Chondrocyte (in vitro differentiated cells): Measurements from ENCODE around the gene GPHA2. TPM values are rescaled to one million over a fixed set of nuclear protein-coding genes. Genes with fewer than 3 reads are reported as not detected.
A peak's percentile ranks its signal among the peaks of the same experiment; 100 is the strongest.

Experiments used
- DNase-seq: peaks from one replicate; pipeline ENCODE4 v3.0.0; 2021; ENCODE audit warnings: mixed read lengths, low spot score
- H3K27ac Mint-ChIP-seq: one replicate; pipeline ENCODE4 v1.8.0; 2021; ENCODE audit warnings: mild to moderate bottlenecking, moderate library complexity, mixed read lengths; ENCODE audit not compliant: unreplicated experiment
- H3K27me3 Mint-ChIP-seq: 2 replicates; pipeline ENCODE4 v1.8.0; 2021; ENCODE audit warnings: low read depth, mixed read lengths
- H3K36me3 Mint-ChIP-seq: 2 replicates; pipeline ENCODE4 v1.8.0; 2021; ENCODE audit warnings: low read depth, mixed read lengths
- H3K4me1 Mint-ChIP-seq: 2 replicates; pipeline ENCODE4 v1.8.0; 2021; ENCODE audit warnings: low read depth, mild to moderate bottlenecking, mixed read lengths
- H3K4me3 Mint-ChIP-seq: one replicate; pipeline ENCODE4 v1.8.0; 2021; ENCODE audit warnings: mild to moderate bottlenecking, moderate library complexity, mixed read lengths; ENCODE audit not compliant: unreplicated experiment
- H3K9me3 Mint-ChIP-seq: 2 replicates; pipeline ENCODE4 v1.8.0; 2021; ENCODE audit warnings: low read depth, mixed read lengths
- CTCF ChIP-seq: fragments of 200-600 bp; sonication (generic); IDR thresholded peaks from 2 replicates; pipeline ENCODE4 v1.5.0; 2021; ENCODE audit warnings: antibody characterized with exemption, mild to moderate bottlenecking, moderate library complexity
- total RNA-seq: library from RNA; stranded (reverse); gene quantifications from 3 replicates; pipeline ENCODE4 v1.2.1, GENCODE V29; 2021

The GPHA2 gene
- total RNA-seq, 1 donor from 2014 or later, result not detected

- H3K27me3 Mint-ChIP-seq, result no peaks in the 10 kb centered on the region
- peak; percentile 77 for DNase-seq
- H3K36me3 Mint-ChIP-seq, result peaks cover 1% of the 10 kb centered on the region
- no peak overlapping the region for H3K27ac Mint-ChIP-seq
- TF ChIP-seq CTCF, result no peak
- H3K9me3 Mint-ChIP-seq, result no peaks in the 10 kb centered on the region
- peaks cover 4% of the 10 kb centered on the region for H3K4me1 Mint-ChIP-seq
- H3K4me3 Mint-ChIP-seq, result no peak overlapping the region
Measured at GRCh38 chr11:64890522-64890939, 45.2 kb downstream of the GPHA2 start.

GRCh38 chr11:64888729-64889511 is 46.8 kb downstream of the GPHA2 start:
- no peak overlapping the region for H3K4me3 Mint-ChIP-seq
- TF ChIP-seq CTCF, result no peak
- H3K4me1 Mint-ChIP-seq, result peaks cover 4% of the 10 kb centered on the region
- no peak overlapping the region for H3K27ac Mint-ChIP-seq
- no peaks in the 10 kb centered on the region for H3K9me3 Mint-ChIP-seq
- peak; percentile 83 for DNase-seq
- no peaks in the 10 kb centered on the region for H3K36me3 Mint-ChIP-seq
- no peaks in the 10 kb centered on the region for H3K27me3 Mint-ChIP-seq

DNA sequence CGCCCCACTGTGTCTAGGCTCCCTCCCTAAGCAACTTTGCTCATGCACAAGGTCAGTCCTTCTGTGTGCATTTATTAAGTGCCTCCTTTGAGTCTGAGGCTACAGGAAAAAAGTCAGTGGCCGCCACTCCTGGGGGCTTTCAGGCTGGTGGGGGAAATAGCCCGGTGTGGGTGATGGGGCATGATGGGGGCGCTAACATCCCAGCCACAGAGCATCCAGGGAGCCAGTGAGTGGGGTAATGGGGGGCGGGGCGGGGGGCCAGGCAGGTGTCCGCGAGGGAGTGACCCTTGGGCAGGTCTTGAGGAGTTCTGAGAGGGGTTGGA is 47.3 kb downstream of the GPHA2 start:
- Mint-ChIP-seq H3K4me1 (peaks cover 4% of the 10 kb centered on the region), H3K36me3 (no peaks in the 10 kb centered on the region), H3K27ac (no peak overlapping the region), H3K4me3 (peak overlapping the region; percentile 56), H3K27me3 (no peaks in the 10 kb centered on the region), H3K9me3 (no peaks in the 10 kb centered on the region)
- TF ChIP-seq CTCF, result no peak
- no peak for DNase-seq

DNA sequence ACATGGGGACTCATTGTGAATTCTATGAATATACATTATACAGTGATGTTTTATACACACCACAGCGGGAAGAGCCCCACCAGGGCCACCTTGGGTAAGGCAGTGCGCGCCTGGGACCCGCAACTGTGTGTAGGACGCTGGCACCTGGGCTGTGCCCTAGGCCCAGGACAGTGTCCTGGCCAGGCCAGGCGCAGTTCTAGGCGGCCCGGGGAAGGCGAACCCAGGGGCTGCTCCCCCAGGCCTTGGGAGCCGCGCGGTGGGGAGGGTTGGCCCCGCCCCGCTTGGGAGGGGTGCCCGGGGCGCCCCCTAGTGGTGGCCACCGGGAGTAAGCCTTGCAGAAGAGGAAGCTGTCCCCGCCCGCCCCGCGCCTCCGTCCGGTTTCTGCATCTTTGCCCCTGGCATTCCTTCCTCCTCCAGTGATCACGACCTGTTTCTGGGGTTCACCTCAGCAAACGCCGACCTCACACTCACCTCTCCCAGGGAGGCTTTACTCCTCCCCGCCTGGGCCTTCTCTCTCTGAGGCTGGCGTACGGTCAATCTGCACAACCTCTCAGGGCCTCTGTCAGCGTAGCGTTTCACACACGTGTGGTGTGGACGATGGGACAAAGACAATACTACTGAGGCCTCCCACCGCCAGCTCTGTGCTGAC is 47.8 kb downstream of the GPHA2 start:
- H3K4me1 Mint-ChIP-seq, result peaks cover 4% of the 10 kb centered on the region
- peak; percentile 88 for DNase-seq
- no peaks in the 10 kb centered on the region for H3K9me3 Mint-ChIP-seq
- no peaks in the 10 kb centered on the region for H3K27me3 Mint-ChIP-seq
- H3K36me3 Mint-ChIP-seq, result no peaks in the 10 kb centered on the region
- peak overlapping the region; percentile 56 for H3K4me3 Mint-ChIP-seq
- peak; percentile 99 for TF ChIP-seq CTCF
- H3K27ac Mint-ChIP-seq, result no peak overlapping the region

DNA sequence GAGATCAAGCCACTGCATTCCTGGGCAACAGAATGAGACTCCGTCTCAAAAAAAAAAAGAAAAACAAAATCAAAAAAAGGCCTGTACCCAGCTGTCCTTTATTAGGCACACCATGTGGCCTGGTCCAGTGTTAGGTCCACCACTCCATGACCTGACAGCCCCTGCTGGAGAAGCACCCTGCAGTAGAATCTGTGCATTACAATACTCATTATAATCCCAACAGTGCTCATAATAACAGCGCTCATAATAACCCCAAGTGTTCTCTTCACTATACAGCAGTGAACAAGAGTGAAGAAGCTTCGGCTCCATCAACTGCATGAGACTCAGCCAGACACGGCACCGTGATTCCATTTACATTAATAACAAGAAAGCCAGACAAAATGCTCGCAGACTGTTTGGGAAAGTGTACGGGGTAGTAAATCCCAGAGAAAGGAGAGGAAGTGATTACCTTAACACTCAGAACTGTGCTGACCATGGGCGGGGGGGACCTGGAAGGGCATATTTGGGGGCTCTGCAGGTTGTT is 48.4 kb downstream of the GPHA2 start:
- no peak for DNase-seq
- H3K4me3 Mint-ChIP-seq, result no peak overlapping the region
- H3K36me3 Mint-ChIP-seq, result no peaks in the 10 kb centered on the region
- no peaks in the 10 kb centered on the region for H3K9me3 Mint-ChIP-seq
- no peaks in the 10 kb centered on the region for H3K27me3 Mint-ChIP-seq
- H3K27ac Mint-ChIP-seq, result no peak overlapping the region
- peaks cover 6% of the 10 kb centered on the region for H3K4me1 Mint-ChIP-seq
- TF ChIP-seq CTCF, result no peak
